ENCODE data around the gene ATG14.
"Not testable (repeated sequence)": the region's sequence is repeated elsewhere in the genome, so short reads cannot be mapped to it uniquely, and the experiment has no call there.

Gene ATG14

GRCh38 chr14:55427439-55427838, 15.8 kb upstream of the ATG14 start:
- no peaks in the 10 kb centered on the region for H3K36me3 ChIP-seq (ENCODE audit: low read depth)
- H3K4me1 ChIP-seq (ENCODE audit: insufficient read depth, poor library complexity, severe bottlenecking), result peaks cover 9% of the 10 kb centered on the region
- DNase-seq (ENCODE audit: low spot score) (peak; percentile 95), ATAC-seq (ENCODE audit: low read depth) (peak; percentile 98)
- peak overlapping the region; percentile 22 for H3K27ac ChIP-seq (ENCODE audit: poor library complexity, severe bottlenecking)
- no peaks in the 10 kb centered on the region for H3K27me3 ChIP-seq (ENCODE audit: insufficient read depth, poor library complexity, severe bottlenecking)
- no peak overlapping the region for H3K4me3 ChIP-seq (ENCODE audit: severe bottlenecking)
- TF ChIP-seq CTCF (IDR thresholded peaks at IDR 0.05; ENCODE audit: poor library complexity, severe bottlenecking), result no peak
- H3K9me3 ChIP-seq (ENCODE audit: severe bottlenecking), result no peaks in the 10 kb centered on the region

GRCh38 chr14:55426891-55427290, 15.3 kb upstream of the ATG14 start:
- no peak for ATAC-seq (ENCODE audit: low read depth)
- H3K4me1 ChIP-seq (ENCODE audit: insufficient read depth, poor library complexity, severe bottlenecking), result peaks cover 9% of the 10 kb centered on the region
- no peaks in the 10 kb centered on the region for H3K27me3 ChIP-seq (ENCODE audit: insufficient read depth, poor library complexity, severe bottlenecking)
- peak overlapping the region; percentile 22 for H3K27ac ChIP-seq (ENCODE audit: poor library complexity, severe bottlenecking)
- DNase-seq (ENCODE audit: low spot score), result no peak
- TF ChIP-seq CTCF (IDR thresholded peaks at IDR 0.05; ENCODE audit: poor library complexity, severe bottlenecking), result no peak
- H3K4me3 ChIP-seq (ENCODE audit: severe bottlenecking), result no peak overlapping the region
- no peaks in the 10 kb centered on the region for H3K36me3 ChIP-seq (ENCODE audit: low read depth)
- H3K9me3 ChIP-seq (ENCODE audit: severe bottlenecking), result no peaks in the 10 kb centered on the region

- H3K4me3 ChIP-seq (ENCODE audit: severe bottlenecking), result no peak overlapping the region
- H3K4me1 ChIP-seq (ENCODE audit: insufficient read depth, poor library complexity, severe bottlenecking), result peaks cover 9% of the 10 kb centered on the region
- no peaks in the 10 kb centered on the region for H3K36me3 ChIP-seq (ENCODE audit: low read depth)
- H3K27ac ChIP-seq (ENCODE audit: poor library complexity, severe bottlenecking), result no peak overlapping the region
- no peaks in the 10 kb centered on the region for H3K9me3 ChIP-seq (ENCODE audit: severe bottlenecking)
- DNase-seq (ENCODE audit: low spot score) (no peak), ATAC-seq (ENCODE audit: low read depth) (no peak)
- peak; percentile 31 for TF ChIP-seq CTCF (IDR thresholded peaks at IDR 0.05; ENCODE audit: poor library complexity, severe bottlenecking)
- H3K27me3 ChIP-seq (ENCODE audit: insufficient read depth, poor library complexity, severe bottlenecking), result no peaks in the 10 kb centered on the region
These were observed 13.5 kb upstream of the ATG14 start for GRCh38 chr14:55425091-55425490.

DNA sequence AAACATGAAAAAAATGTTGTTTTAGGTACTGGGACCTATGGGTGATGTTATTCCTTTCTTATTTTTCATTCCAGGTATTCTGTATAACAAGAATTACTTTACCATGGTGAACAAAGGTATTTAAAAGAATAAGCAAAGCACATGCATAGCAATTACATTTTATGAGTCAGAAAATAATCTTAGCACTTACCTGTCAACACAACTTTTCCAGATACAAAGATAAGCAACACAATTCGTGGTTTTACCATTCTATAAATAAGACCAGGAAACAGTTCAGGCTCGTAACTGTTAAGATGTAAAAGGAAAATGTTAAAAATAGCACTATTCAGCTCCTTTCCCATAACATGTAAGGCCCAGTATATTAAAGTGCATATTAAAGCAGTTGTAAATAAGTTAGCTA, 12.3 kb upstream of the ATG14 start:
- Histone ChIP-seq H3K9me3 (ENCODE audit: severe bottlenecking) (no peaks in the 10 kb centered on the region), H3K36me3 (ENCODE audit: low read depth) (no peaks in the 10 kb centered on the region), H3K4me3 (ENCODE audit: severe bottlenecking) (no peak overlapping the region), H3K27ac (ENCODE audit: poor library complexity, severe bottlenecking) (no peak overlapping the region), H3K27me3 (ENCODE audit: insufficient read depth, poor library complexity, severe bottlenecking) (no peaks in the 10 kb centered on the region), H3K4me1 (ENCODE audit: insufficient read depth, poor library complexity, severe bottlenecking) (peaks cover 6% of the 10 kb centered on the region)
- ATAC-seq (ENCODE audit: low read depth) (no peak), DNase-seq (ENCODE audit: low spot score) (no peak)
- TF ChIP-seq CTCF (IDR thresholded peaks at IDR 0.05; ENCODE audit: poor library complexity, severe bottlenecking), result no peak

DNA sequence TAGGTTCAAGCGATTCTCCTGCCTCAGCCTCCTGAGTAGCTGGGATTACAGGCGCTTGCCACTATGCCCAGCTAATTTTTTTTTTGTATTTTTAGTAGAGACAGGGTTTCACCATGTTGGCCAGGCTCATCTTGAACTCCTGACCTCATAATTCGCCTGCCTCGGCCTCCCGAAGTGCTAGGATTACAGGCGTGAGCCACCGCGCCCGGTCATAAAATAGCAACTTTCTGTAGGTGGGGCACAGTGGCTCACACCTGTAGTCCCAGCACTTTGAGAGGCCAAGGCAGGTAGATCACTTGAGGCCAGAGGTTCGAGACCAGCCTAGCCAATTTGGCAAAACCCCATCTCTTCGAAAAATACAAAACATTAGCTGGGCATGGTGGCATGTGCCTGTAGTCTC, 10.7 kb upstream of the ATG14 start:
- H3K9me3 ChIP-seq (ENCODE audit: severe bottlenecking); H3K27ac ChIP-seq (ENCODE audit: poor library complexity, severe bottlenecking); H3K4me1 ChIP-seq (ENCODE audit: insufficient read depth, poor library complexity, severe bottlenecking); ATAC-seq (ENCODE audit: low read depth); H3K4me3 ChIP-seq (ENCODE audit: severe bottlenecking); H3K27me3 ChIP-seq (ENCODE audit: insufficient read depth, poor library complexity, severe bottlenecking); H3K36me3 ChIP-seq (ENCODE audit: low read depth); DNase-seq (ENCODE audit: low spot score): not testable (repeated sequence)
